Measurements from ENCODE around the gene WWTR1. TPM values are rescaled to one million over a fixed set of nuclear protein-coding genes. Genes with fewer than 3 reads are reported as not detected.

WWTR1 gene
- total RNA-seq, 1 experiment from 2014 or later: 48.2 TPM

GRCh38 chr3:149655826-149656574 is 1.8 kb downstream of the WWTR1 start:
- no peak for DNase-seq (ENCODE audit: extremely low read depth, low read depth)

GRCh38 chr3:149654188-149654601 is 3.6 kb downstream of the WWTR1 start:
- DNase-seq (ENCODE audit: extremely low read depth, low read depth): no peak

GRCh38 chr3:149653564-149653963 is 4.3 kb downstream of the WWTR1 start:
- DNase-seq (ENCODE audit: extremely low read depth, low read depth): no peak

- no peak for DNase-seq (ENCODE audit: extremely low read depth, low read depth)
Observed at GRCh38 chr3:149653136-149653535, 4.7 kb downstream of the WWTR1 start.

GRCh38 chr3:149650828-149651227 is 7.0 kb downstream of the WWTR1 start:
- DNase-seq (ENCODE audit: extremely low read depth, low read depth): no peak

GRCh38 chr3:149648525-149648924 is 9.3 kb downstream of the WWTR1 start:
- no peak for DNase-seq (ENCODE audit: extremely low read depth, low read depth)

- no peak for DNase-seq (ENCODE audit: extremely low read depth, low read depth)
Observed at GRCh38 chr3:149647812-149648211, 10.0 kb downstream of the WWTR1 start.

- no peak for DNase-seq (ENCODE audit: extremely low read depth, low read depth)
Observed at GRCh38 chr3:149647285-149647684, 10.5 kb downstream of the WWTR1 start.

GRCh38 chr3:149646181-149646766 is 11.6 kb downstream of the WWTR1 start:
- DNase-seq (ENCODE audit: extremely low read depth, low read depth): no peak

GRCh38 chr3:149643963-149644362 is 13.9 kb downstream of the WWTR1 start:
- DNase-seq (ENCODE audit: extremely low read depth, low read depth): no peak

GRCh38 chr3:149643482-149643798 is 14.4 kb downstream of the WWTR1 start:
- DNase-seq (ENCODE audit: extremely low read depth, low read depth): no peak

GRCh38 chr3:149640976-149641728 is 16.7 kb downstream of the WWTR1 start:
- no peak for DNase-seq (ENCODE audit: extremely low read depth, low read depth)

GRCh38 chr3:149639093-149639486 is 18.7 kb downstream of the WWTR1 start:
- no peak for DNase-seq (ENCODE audit: extremely low read depth, low read depth)

- no peak for DNase-seq (ENCODE audit: extremely low read depth, low read depth)
Observed at GRCh38 chr3:149638228-149639092, 19.4 kb downstream of the WWTR1 start.

- no peak for DNase-seq (ENCODE audit: extremely low read depth, low read depth)
Observed at GRCh38 chr3:149635396-149635795, 22.4 kb downstream of the WWTR1 start.

GRCh38 chr3:149634573-149634972 is 23.3 kb downstream of the WWTR1 start:
- DNase-seq (ENCODE audit: extremely low read depth, low read depth): no peak

- DNase-seq (ENCODE audit: extremely low read depth, low read depth): no peak
Observed at GRCh38 chr3:149634072-149634471, 23.8 kb downstream of the WWTR1 start.

- DNase-seq (ENCODE audit: extremely low read depth, low read depth): no peak
Observed at GRCh38 chr3:149632225-149632624, 25.6 kb downstream of the WWTR1 start.

GRCh38 chr3:149630806-149631205 is 27.0 kb downstream of the WWTR1 start:
- no peak for DNase-seq (ENCODE audit: extremely low read depth, low read depth)

- DNase-seq (ENCODE audit: extremely low read depth, low read depth): no peak
Observed at GRCh38 chr3:149628957-149629670, 28.7 kb downstream of the WWTR1 start.

Data from NCI-H460 (cell line).